ENCODE measurements around the gene SLC44A4. TPM values are rescaled to one million over a fixed set of nuclear protein-coding genes. Genes with fewer than 3 reads are reported as not detected.

Gene SLC44A4
- total and polyA plus RNA-seq, 9 of the 15 experiments (the other 6 are each of a cell fraction or from before 2014, with no cell fraction given), result 7.9 to 18.6 (median 11.2) TPM

DNA sequence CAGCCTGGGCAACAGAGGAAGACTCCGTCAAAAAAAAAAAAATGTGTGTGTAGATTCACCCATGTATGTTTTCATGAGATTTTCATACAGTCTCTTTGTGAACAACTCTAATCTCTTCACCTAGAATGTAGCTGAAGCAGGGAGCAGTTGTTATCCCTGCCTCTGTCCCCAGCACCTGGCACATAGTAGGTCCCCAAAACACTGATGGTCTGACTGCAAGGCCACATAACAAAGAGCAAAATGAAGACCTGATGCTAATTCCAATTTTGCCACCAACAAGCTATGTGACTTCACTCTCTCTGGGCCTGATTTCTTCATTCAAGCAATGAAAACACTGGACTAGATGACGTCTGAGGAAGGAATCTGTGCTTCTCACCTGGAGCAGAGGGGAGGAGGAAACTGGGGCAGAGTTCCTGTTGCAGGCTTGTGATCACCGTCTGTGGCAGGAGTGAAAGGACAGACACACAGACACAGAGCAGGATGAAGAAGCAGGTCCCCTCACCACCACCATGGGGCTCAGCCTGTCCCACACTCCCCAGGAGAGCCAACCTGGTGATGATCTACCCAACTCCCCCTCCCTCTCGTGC, 4.6 kb downstream of the SLC44A4 start:
- ChIA-PET POLR2A (interaction anchor here (1.0 to 3.2 kb wide), 3 partner anchors 10 to 22 kb away, joined by 5 to 42 read pairs (median 5); partner anchors contain the start of gene NEU1), CTCF (ENCODE audit: low intra/inter-chr PET ratio) (no interaction called here)
- no peak overlapping the region for H3K27ac ChIP-seq (ENCODE audit: extremely low read depth, low read depth, low read length)
- peaks cover 0 to under 1% of the 10 kb centered on the region in 2 experiments; a peak in 1 of 5 replicates for H3K27me3 ChIP-seq (ENCODE audit: control insufficient read depth in 2 of 2, insufficient read depth in 2 of 2, low read length in 2 of 2)
- no peaks in the 10 kb centered on the region for H3K9me3 ChIP-seq (replicated peaks; ENCODE audit: control insufficient read depth, insufficient read depth, low read depth, low read length)
- no peak for TF ChIP-seq BRF1 (IDR thresholded peaks at IDR 0.05; ENCODE audit: borderline replicate concordance, extremely low read depth, insufficient read length)
- peak; percentile 92 for TF ChIP-seq ZKSCAN1 (IDR thresholded peaks at IDR 0.05; ENCODE audit: low read depth, low read length)
- TF ChIP-seq PML (IDR thresholded peaks at IDR 0.05; ENCODE audit: low read length), result no peak
- intact Hi-C loops (cut with micrococcal nuclease), result no loop called here
- no peak overlapping the region for H2AFZ ChIP-seq (ENCODE audit: low read depth, low read length)
- H3K36me3 ChIP-seq (ENCODE audit: control insufficient read depth, insufficient read depth, low read length), result no peaks in the 10 kb centered on the region
- no TSS peak for BruUV-seq (replicated peaks)
- H3K9me1 ChIP-seq (ENCODE audit: control insufficient read depth, insufficient read depth, low read length), result no peaks in the 10 kb centered on the region
- in situ Hi-C loops (cut with MboI), result no loop called here
- ATAC-seq (no peak), FAIRE-seq (peak; percentile 60), DNase-seq (ENCODE audit: extremely low read depth in 1 of 4, low spot score in 3 of 4) (no peak)
- no peak overlapping the region for H3K4me2 ChIP-seq (ENCODE audit: insufficient read depth, low read length)
- no peaks in the 10 kb centered on the region for H4K20me1 ChIP-seq (replicated peaks; ENCODE audit: control insufficient read depth, insufficient read depth, low read length)
- no peak overlapping the region for H3K4me3 ChIP-seq
- WGBS (ENCODE audit: insufficient coverage, low coverage, missing lambda C conversion rate), result 24% methylated on average over 4 of the region's 4 CpGs
- peak overlapping the region in 1 of 2 experiments; percentile 61; a peak in 2 of 4 replicates for H3K9ac ChIP-seq (ENCODE audit: insufficient read depth in 1 of 2, low read depth in 2 of 2, low read length in 2 of 2)
- peaks cover 0 to 34% of the 10 kb centered on the region in 2 experiments; a peak in 3 of 5 replicates for H3K4me1 ChIP-seq (replicated peaks in 1 of 2; ENCODE audit: control insufficient read depth in 2 of 2, insufficient read depth in 2 of 2, low read length in 2 of 2)
- H3K79me2 ChIP-seq (ENCODE audit: control insufficient read depth, insufficient read depth, low read length), result no peaks in the 10 kb centered on the region

DNA sequence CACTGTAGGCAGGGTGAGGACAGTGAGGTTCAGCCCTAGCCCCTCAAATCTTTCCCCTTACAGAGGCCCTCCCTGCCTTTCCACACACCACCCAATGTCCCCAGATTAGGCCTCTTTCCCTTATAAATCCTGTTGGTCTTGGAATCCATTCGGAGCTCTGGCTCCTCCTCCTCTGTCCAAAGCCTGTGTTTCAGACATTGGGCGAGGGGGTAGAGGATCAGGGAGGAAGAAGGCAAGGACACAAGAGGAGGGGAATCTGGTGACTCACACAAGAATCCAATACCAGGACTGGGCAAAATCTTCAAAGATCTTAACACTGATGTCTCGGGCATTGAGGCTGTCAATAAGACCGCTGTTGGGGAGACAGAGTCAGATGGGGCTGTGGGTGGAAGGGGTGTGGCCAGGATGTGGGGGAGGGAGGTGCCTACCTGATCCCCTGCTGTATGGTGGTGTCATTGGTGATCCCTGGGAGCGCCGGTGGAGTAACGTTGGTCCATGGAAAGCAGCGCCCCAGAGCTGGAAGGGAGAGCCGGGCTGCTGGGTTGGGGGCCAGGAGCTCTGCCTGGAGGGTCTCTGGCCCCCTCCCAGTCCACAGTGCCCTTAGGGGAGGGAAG, 7.6 kb downstream of the SLC44A4 start:
- peak overlapping the region; percentile 44 for H2AFZ ChIP-seq (ENCODE audit: low read depth, low read length)
- no peak overlapping the region for H3K4me2 ChIP-seq (ENCODE audit: insufficient read depth, low read length)
- no peaks in the 10 kb centered on the region for H3K79me2 ChIP-seq (ENCODE audit: control insufficient read depth, insufficient read depth, low read length)
- H3K9me1 ChIP-seq (ENCODE audit: control insufficient read depth, insufficient read depth, low read length), result no peaks in the 10 kb centered on the region
- H3K9ac ChIP-seq (ENCODE audit: insufficient read depth in 1 of 2, low read depth in 2 of 2, low read length in 2 of 2), result peak overlapping the region in 1 of 2 experiments; percentile 33; a peak in 1 of 4 replicates
- ChIA-PET POLR2A (interaction anchor here (1.1 to 1.2 kb wide), 3 partner anchors 14 to 219 kb away, joined by 3 to 7 read pairs (median 4); partner anchors contain the start of genes BAG6 and HSPA1B), CTCF (ENCODE audit: low intra/inter-chr PET ratio) (no interaction called here)
- BruUV-seq (replicated peaks), result no TSS peak
- in situ Hi-C loops (cut with MboI) (no loop called here), intact Hi-C loops (cut with micrococcal nuclease) (no loop called here)
- ATAC-seq, result peak; percentile 14; the same call in 2 of the 3 replicates
- WGBS (ENCODE audit: insufficient coverage, low coverage, missing lambda C conversion rate), result 12% methylated on average over 9 of the region's 9 CpGs
- H3K27me3 ChIP-seq (ENCODE audit: control insufficient read depth in 2 of 2, insufficient read depth in 2 of 2, low read length in 2 of 2), result peaks cover 0 to 4% of the 10 kb centered on the region in 2 experiments; a peak in 2 of 5 replicates
- peaks cover 0 to 19% of the 10 kb centered on the region in 2 experiments; a peak in 3 of 5 replicates for H3K4me1 ChIP-seq (replicated peaks in 1 of 2; ENCODE audit: control insufficient read depth in 2 of 2, insufficient read depth in 2 of 2, low read length in 2 of 2)
- no peak overlapping the region for H3K27ac ChIP-seq (ENCODE audit: extremely low read depth, low read depth, low read length)
- H3K36me3 ChIP-seq (ENCODE audit: control insufficient read depth, insufficient read depth, low read length), result no peaks in the 10 kb centered on the region
- DNase-seq (ENCODE audit: extremely low read depth in 1 of 4, low spot score in 3 of 4), result peak in 2 of 4 experiments; percentile 65 to 66
- no peaks in the 10 kb centered on the region for H4K20me1 ChIP-seq (replicated peaks; ENCODE audit: control insufficient read depth, insufficient read depth, low read length)
- no peak overlapping the region for H3K4me3 ChIP-seq
- FAIRE-seq, result no peak
- no peaks in the 10 kb centered on the region for H3K9me3 ChIP-seq (replicated peaks; ENCODE audit: control insufficient read depth, insufficient read depth, low read depth, low read length)
- TF ChIP-seq ZNF431 (CRISPR knock-in tag; IDR thresholded peaks at IDR 0.05), result peak; percentile 53; the same call in 1 of the 2 replicates
- TF ChIP-seq CEBPB (tag; IDR thresholded peaks at IDR 0.05), result no peak
- TF ChIP-seq, protein P1, sequence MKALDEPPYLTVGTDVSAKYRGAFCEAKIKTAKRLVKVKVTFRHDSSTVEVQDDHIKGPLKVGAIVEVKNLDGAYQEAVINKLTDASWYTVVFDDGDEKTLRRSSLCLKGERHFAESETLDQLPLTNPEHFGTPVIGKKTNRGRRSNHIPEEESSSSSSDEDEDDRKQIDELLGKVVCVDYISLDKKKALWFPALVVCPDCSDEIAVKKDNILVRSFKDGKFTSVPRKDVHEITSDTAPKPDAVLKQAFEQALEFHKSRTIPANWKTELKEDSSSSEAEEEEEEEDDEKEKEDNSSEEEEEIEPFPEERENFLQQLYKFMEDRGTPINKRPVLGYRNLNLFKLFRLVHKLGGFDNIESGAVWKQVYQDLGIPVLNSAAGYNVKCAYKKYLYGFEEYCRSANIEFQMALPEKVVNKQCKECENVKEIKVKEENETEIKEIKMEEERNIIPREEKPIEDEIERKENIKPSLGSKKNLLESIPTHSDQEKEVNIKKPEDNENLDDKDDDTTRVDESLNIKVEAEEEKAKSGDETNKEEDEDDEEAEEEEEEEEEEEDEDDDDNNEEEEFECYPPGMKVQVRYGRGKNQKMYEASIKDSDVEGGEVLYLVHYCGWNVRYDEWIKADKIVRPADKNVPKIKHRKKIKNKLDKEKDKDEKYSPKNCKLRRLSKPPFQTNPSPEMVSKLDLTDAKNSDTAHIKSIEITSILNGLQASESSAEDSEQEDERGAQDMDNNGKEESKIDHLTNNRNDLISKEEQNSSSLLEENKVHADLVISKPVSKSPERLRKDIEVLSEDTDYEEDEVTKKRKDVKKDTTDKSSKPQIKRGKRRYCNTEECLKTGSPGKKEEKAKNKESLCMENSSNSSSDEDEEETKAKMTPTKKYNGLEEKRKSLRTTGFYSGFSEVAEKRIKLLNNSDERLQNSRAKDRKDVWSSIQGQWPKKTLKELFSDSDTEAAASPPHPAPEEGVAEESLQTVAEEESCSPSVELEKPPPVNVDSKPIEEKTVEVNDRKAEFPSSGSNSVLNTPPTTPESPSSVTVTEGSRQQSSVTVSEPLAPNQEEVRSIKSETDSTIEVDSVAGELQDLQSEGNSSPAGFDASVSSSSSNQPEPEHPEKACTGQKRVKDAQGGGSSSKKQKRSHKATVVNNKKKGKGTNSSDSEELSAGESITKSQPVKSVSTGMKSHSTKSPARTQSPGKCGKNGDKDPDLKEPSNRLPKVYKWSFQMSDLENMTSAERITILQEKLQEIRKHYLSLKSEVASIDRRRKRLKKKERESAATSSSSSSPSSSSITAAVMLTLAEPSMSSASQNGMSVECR (CRISPR knock-in tag; IDR thresholded peaks at IDR 0.05), result 0 out of 2 replicates have a peak, but pooled peaks have one; percentile 19
